IMR-90 (cell line): ENCODE results near the gene MACF1. TPM values are rescaled to one million over a fixed set of nuclear protein-coding genes. Genes with fewer than 3 reads are reported as not detected.

Source experiments
- CTCF ChIP-seq: conservative IDR thresholded peaks from 2 replicates; pipeline ENCODE4 v1.5.1; 2012; ENCODE audit warnings: mild to moderate bottlenecking, low read depth, low read length, improper control_type of control experiment
- polyA plus RNA-seq, 3 experiments: library from polyadenylated mRNA; depleted of rRNA; stranded (reverse); fragments of >200 nt; gene quantifications; 2 replicates each; pipeline ENCODE4 v1.2.3, GENCODE V29; 2012; ENCODE audit warnings: low replicate concordance in 1 of 3
- total RNA-seq: library from RNA; depleted of rRNA; stranded (reverse); fragments of >200 nt; gene quantifications from 2 replicates; pipeline ENCODE4 v1.2.3, GENCODE V29; 2012

MACF1 gene
- total and polyA plus RNA-seq, 2 of the 4 experiments (the other 2 are of a cell fraction): 67.6 to 369 TPM

DNA sequence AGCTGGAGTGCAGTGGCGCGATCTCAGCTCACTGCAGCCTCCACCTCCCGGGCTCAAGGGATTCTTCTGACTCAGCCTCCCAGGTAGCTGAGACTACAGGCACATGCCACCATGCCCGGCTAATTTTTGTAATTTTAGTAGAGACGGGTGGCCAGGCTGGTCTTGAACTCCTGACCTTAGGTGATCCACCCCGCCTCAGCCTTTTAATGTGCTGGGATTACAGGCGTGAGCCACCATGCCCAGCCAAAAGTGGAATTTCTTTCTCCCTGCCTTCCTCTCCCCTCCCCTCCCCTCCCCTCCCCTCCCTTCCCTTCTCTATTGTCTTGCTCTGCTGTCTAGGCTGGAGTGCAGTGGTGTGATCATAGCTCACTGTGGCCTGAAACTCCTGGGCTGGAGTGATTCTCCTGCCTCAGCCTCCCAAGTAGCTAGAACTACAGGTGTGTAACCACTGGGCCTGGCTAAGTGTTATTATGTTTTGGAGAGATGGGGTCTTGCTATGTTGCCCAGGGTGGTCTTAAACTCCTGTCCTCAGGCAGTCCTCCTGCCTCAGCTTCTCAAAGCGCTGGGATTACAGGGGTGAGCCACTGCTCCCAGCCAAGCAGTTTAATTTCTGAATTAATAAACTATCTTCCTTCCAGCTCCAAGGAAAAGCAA is 10.0 kb upstream of the MACF1 start (continued):
- no peak for TF ChIP-seq CTCF
